Neural crest cell (in vitro differentiated cells): Measurements from ENCODE around the gene CFD. TPM values are rescaled to one million over a fixed set of nuclear protein-coding genes. Genes with fewer than 3 reads are reported as not detected.

Experiments
- DNase-seq: peaks from one replicate; pipeline ENCODE4 v3.0.0; 2021; ENCODE audit warnings: low read depth, mixed read lengths, low spot score
- H3K27ac Mint-ChIP-seq: one replicate; pipeline ENCODE4 v1.8.0; 2021; ENCODE audit warnings: mild to moderate bottlenecking, mixed read lengths; ENCODE audit not compliant: unreplicated experiment
- H3K27me3 Mint-ChIP-seq: 2 replicates; pipeline ENCODE4 v1.8.0; 2021; ENCODE audit warnings: low read depth, mild to moderate bottlenecking, mixed read lengths
- H3K36me3 Mint-ChIP-seq: 2 replicates; pipeline ENCODE4 v1.8.0; 2021; ENCODE audit warnings: low read depth, mild to moderate bottlenecking, mixed read lengths
- H3K4me1 Mint-ChIP-seq: 2 replicates; pipeline ENCODE4 v1.8.0; 2021; ENCODE audit warnings: mixed read lengths
- H3K4me3 Mint-ChIP-seq: one replicate; pipeline ENCODE4 v1.8.0; 2021; ENCODE audit warnings: mild to moderate bottlenecking, mixed read lengths
- H3K9me3 Mint-ChIP-seq: 2 replicates; pipeline ENCODE4 v1.8.0; 2021; ENCODE audit warnings: mixed read lengths
- CTCF ChIP-seq: fragments of 200-600 bp; sonication (generic); conservative IDR thresholded peaks from 2 replicates; pipeline ENCODE4 v1.5.0; 2021; ENCODE audit warnings: antibody characterized with exemption, mild to moderate bottlenecking
- total RNA-seq: library from RNA; stranded (reverse); gene quantifications from 2 replicates; pipeline ENCODE4 v1.2.1, GENCODE V29; 2021

Gene CFD
- total RNA-seq, 1 donor from 2014 or later = not detected

GRCh38 chr19:879711-880438, 20.4 kb downstream of the CFD start:
- H3K27ac Mint-ChIP-seq = no peak overlapping the region
- no peaks in the 10 kb centered on the region for H3K4me1 Mint-ChIP-seq
- H3K9me3 Mint-ChIP-seq = no peaks in the 10 kb centered on the region
- no peak for TF ChIP-seq CTCF
- DNase-seq = no peak
- no peaks in the 10 kb centered on the region for H3K27me3 Mint-ChIP-seq
- H3K36me3 Mint-ChIP-seq = no peaks in the 10 kb centered on the region
- no peak overlapping the region for H3K4me3 Mint-ChIP-seq

- H3K4me3 Mint-ChIP-seq = no peak overlapping the region
- TF ChIP-seq CTCF = no peak
- H3K4me1 Mint-ChIP-seq = no peaks in the 10 kb centered on the region
- no peaks in the 10 kb centered on the region for H3K27me3 Mint-ChIP-seq
- no peaks in the 10 kb centered on the region for H3K9me3 Mint-ChIP-seq
- no peak overlapping the region for H3K27ac Mint-ChIP-seq
- H3K36me3 Mint-ChIP-seq = no peaks in the 10 kb centered on the region
- DNase-seq = no peak
These were observed 22.1 kb downstream of the CFD start for GRCh38 chr19:881385-882071.

GRCh38 chr19:882871-883497, 23.5 kb downstream of the CFD start:
- DNase-seq = no peak

GRCh38 chr19:883661-884211, 24.3 kb downstream of the CFD start:
- no peak for DNase-seq
- H3K9me3 Mint-ChIP-seq = no peaks in the 10 kb centered on the region
- no peak for TF ChIP-seq CTCF
- no peaks in the 10 kb centered on the region for H3K27me3 Mint-ChIP-seq
- no peak overlapping the region for H3K4me3 Mint-ChIP-seq
- no peaks in the 10 kb centered on the region for H3K4me1 Mint-ChIP-seq
- H3K27ac Mint-ChIP-seq = no peak overlapping the region
- no peaks in the 10 kb centered on the region for H3K36me3 Mint-ChIP-seq

More at GRCh38 chr19:882871-883497, 23.5 kb downstream of the CFD start:
- Mint-ChIP-seq H3K4me3 (no peak overlapping the region), H3K27ac (no peak overlapping the region), H3K9me3 (no peaks in the 10 kb centered on the region), H3K36me3 (no peaks in the 10 kb centered on the region), H3K4me1 (no peaks in the 10 kb centered on the region), H3K27me3 (no peaks in the 10 kb centered on the region)
- TF ChIP-seq CTCF = no peak

GRCh38 chr19:884420-885211, 25.2 kb downstream of the CFD start:
- Mint-ChIP-seq H3K36me3 (no peaks in the 10 kb centered on the region), H3K27ac (no peak overlapping the region), H3K9me3 (no peaks in the 10 kb centered on the region), H3K27me3 (no peaks in the 10 kb centered on the region), H3K4me1 (no peaks in the 10 kb centered on the region), H3K4me3 (no peak overlapping the region)
- TF ChIP-seq CTCF = no peak
- no peak for DNase-seq
